GM21619 (cell line): ENCODE measurements around the gene PGM2.
"Not testable (repeated sequence)": the region's sequence is repeated elsewhere in the genome, so short reads cannot be mapped to it uniquely, and the experiment has no call there.

Experiments
- ATAC-seq: cut with Tn5 transposase; IDR thresholded peaks from one replicate; pipeline ENCODE4 v1.9.1; 2021; ENCODE audit not compliant: unreplicated experiment

Gene PGM2

DNA sequence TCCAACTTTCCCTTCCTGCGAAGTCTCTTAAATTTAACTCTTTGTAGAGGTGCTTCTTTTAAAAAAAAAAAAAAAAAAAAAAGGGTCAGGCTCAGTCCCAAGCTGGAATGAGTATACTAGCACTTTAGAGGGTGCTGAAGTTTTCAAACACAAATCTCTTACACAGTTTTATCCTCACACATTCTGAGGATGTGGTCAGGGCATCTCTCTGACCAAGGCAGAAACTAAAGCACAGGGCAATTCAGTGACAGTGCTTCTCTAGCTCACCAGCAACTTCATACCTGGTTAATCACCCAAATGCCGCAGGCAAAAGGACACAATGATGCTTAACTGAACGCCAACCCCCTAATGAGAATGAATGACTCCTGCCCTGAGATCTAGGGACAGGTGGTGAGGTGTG, 9.8 kb upstream of the PGM2 start:
- ATAC-seq = no peak

DNA sequence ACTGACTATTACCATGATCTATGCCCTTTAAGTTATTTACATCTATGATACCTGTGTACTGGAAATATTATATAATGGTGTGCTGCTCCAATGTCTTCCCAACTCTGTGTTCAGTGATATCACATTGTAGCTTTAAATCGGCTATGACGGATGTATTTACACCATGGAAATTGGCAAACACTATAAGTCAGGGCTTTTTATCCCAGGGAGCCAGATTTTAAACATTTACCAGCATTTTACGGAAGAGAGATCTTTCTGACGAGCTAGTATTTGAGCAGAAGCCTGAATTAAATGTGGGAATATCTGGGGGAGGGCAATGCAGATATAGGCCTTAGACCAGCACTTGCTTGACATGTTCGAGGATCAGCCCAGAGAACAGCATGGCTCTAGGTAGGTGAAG, 7.7 kb upstream of the PGM2 start:
- no peak for ATAC-seq

DNA sequence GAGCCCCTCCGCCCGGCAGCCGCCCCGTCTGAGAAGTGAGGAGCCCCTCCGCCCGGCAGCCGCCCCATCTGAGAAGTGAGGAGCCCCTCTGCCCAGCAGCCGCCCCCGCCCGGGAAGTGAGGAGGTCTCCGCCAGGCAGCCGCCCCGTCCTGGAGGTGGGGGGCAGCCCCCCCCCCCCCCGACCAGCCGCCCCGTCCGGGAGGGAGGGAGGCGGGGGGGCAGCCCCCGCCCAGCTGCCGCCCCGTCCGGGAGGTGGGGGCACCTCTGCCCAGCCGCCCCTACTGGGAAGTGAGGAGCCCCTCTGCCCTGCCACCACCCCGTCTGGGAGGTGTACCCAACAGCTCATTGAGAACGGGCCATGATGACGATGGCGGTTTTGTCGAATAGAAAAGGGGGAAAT, 6.0 kb upstream of the PGM2 start:
- ATAC-seq = not testable (repeated sequence)

DNA sequence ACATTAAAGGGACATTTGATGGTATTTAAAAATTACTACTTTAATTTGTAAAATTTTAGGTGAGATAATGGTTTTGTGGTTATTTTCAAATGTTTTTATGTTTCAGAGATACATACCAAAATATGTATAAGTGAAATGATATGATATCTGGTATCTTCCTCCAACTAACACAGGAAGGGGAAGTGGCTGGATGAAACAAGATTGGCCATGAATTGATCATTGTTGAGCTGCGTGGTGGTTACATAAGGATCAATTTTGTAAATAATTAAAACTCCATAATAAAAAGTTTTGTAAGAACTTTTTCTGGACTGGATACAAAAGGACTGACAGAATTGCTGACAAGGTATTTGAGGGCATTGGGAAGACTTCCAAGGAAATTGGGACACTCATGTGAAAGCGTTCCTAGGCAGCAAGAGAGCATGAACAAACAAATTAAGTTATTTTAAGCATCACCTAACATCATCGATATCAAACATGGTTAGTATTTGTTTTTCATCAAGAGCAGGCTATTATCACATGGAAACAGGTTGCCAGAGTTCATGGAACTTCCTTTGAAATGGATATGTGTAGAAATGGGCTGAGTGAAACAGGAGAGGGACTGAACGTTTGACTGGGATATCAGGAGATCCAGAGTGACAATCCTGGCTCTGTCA, 4.4 kb upstream of the PGM2 start:
- no peak for ATAC-seq

DNA sequence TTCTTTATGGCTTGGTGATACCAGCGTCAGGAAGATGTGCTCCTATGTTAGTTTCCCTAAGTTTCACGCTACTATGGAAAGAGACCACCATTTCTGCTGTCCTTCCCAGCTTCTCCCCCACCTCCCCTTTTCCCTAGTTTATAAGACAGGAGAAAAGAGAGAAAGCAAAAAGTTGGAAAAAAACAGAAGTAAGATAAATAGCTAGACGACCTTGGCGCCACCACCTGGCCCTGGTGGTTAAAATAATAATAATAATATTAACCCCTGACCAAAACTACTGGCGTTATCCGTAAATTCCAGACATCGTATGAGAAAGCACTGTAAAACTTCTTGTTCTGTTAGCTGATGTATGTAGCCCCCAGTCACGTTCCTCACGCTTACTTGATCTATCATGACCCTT, 985 bp upstream of the PGM2 start:
- ATAC-seq = not testable (repeated sequence)

DNA sequence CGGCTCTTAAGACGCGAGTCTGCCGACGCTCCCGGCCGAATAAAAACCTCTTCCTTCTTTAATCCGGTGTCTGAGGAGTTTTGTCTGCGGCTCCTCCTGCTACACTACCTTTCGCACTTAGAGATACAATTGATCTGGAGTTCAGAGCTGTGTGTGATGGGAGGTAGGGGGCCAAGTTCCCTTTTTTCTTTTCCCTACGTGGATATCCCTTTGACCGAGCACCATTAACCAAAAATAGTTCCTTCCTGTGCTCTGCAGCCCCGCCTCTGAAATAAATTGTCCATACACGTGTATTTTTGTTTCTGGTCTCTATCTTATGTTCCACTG, 555 bp upstream of the PGM2 start:
- peak; percentile 3 for ATAC-seq

DNA sequence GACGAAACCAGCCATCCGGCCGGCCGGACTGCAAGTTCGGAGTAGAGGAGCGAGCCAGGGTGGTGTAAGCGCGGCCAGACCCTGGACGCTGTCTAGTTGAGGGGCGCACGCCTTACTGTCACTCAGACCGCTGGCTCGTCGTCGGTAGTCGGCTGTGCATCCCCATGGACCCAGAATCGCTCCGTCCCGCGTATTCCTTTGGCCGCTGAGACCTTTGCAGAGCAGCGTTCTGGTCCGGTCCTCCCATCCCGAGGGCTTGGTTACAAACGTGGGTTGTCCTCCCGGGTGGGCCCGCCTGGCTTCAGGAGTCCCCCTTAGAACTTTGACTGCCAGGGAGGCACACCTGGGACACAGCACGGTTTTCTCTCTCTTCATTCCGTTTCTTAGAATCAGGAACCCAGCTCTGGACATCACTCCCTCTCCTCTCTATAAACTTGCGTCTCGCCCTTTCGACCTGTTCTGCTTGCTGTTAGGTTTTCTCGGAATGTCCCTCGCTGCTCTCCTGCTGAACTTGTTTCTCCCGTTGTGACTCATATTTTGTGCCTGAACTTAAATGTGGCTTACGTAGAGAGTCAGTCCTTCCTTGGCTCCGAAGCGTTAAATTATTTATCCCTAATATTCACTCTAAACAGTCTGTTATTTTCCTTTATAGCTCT, 672 bp downstream of the PGM2 start:
- peak; percentile 50 for ATAC-seq

DNA sequence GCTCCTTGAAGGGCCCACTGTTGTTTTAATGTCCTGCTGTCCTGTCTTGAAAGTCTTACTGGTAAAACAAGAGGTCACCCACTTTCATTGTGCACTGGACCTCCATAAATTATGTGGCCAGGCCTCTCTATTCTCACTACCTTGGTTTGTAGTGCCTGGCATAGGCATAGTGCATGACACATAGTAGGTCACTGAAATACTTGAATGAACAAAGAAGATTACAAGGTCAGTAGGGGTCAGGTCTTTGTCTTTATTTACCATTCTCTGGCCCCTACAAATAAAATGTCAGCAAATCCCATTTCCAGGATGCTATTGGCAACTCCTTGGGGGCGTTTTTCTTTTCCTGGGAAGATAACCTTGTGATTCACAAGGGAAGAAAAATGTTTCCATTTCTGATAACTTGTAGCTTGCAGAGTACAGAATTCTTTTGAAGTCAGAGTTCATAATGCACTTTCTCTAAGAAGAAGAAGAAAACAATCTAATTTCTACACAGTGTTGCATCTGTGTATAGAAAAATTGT, 1.4 kb downstream of the PGM2 start:
- no peak for ATAC-seq

DNA sequence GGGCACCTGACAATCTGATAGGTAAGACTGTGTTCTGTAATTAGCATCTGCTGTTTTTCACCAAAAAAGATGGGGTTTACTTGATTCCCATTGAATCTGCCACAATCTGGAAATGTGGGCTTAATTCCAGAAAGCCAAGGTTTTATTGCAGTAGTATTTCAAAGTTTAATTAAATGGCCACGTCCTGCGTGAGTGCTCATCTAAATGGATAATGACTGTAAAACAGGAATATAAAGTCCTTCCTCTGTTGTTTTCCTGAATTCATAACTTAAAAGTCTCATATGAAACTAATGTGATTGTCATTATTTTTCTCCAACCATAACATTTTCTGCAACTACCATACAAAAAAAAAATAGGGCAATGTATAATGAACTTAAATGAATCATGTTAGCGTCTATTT, 2.4 kb downstream of the PGM2 start:
- ATAC-seq = no peak

DNA sequence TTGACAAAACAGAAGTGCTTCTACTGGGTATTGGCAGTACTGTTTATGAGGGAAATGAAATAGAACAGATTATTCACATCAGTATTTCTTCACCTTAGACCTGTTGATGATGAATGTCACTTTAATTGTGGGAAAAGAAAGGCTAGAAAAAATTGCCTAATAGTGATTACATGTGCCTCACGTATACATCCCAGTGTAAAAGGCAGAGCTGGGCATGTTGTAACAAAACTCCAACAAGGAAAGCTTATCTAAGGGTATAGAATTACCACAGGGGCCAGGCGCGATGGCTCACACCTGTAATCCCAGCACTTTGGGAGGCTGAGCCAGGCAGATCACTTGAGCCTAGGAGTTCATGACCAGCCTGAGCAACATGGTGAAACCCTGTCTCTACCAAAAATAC, 4.2 kb downstream of the PGM2 start:
- no peak for ATAC-seq

DNA sequence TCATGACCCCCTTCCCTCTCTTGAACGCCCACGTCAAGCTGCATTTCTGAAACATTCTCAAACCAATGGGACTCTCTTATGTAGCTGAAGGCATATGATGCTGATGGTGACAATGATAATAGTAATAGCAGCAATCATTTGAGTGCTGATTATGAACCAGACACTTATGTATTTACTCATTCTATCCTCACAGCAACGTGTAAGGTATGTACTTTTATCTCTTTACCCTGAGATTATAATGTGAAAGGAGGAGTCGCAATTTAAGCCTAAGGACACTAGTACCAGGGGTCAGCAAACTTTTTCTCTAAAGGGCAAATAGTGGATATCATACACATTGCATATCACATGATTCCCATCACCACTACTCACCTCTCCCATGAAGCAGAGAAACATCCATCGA, 8.5 kb downstream of the PGM2 start:
- ATAC-seq = no peak

DNA sequence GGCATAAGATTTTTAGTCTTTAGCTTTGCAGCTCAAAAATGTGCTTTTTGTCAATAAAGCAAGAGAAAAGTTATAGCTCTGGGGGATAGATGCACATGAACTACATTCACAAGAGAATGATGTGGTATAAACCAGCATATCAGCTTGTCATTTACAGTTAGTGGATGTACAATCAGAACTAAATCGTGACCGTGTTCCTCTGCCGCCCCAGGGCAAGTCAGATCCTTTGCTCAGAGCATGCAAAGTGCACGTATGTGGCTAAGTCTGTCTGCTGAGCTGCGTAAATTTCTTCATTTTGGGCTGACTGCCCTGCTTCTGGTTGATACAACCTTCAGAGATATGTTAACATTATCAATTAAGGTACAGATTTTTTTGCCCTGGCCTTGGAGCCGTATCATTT, 9.3 kb downstream of the PGM2 start:
- ATAC-seq = no peak

DNA sequence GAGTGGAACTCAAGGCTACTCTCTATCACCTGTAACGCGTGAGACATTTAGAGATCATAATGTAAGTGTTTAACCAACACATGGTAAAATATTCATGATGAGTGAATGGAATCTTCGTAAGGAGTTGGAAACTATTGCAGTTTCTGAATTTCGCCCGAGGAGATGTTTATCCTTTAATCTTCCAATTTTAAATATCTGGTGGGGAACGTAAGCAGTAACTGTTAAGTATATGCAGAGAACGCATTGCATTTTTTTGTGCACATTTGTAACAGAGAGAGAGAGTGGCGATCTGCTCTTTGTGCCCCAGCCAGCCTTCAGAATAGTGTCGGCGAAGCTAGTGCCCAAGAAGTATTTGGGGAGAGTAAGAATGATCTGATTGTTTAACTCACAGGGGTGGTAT, 9.8 kb downstream of the PGM2 start:
- no peak for ATAC-seq

DNA sequence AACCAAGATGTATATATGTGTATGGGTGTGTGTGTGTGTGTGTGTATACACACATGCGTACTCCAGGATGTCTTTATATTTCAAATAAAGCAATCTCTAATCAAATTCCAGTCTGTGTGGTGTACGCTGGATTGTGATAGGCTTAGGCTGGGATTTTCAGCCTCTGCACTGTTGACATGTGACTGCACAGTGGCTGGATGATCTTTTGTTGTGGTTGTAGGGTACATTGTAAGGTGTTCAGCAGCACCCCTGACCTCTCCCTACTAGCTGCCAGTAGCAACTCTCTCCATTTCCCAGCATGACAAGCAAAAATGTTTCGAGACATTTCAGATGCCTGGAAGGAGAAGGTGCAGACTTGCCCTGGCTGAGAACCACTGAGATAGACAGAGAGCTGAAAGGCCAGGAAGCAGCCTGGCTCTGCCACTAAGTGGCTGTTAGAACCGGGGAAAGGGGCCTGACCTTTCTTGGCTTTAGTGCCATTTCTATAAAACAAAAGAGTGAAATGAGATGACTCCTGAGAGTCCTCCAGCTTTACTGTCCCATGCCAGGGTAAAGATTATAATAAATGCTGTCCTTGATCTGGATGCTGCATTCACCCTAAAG, 10.5 kb downstream of the PGM2 start:
- no peak for ATAC-seq

DNA sequence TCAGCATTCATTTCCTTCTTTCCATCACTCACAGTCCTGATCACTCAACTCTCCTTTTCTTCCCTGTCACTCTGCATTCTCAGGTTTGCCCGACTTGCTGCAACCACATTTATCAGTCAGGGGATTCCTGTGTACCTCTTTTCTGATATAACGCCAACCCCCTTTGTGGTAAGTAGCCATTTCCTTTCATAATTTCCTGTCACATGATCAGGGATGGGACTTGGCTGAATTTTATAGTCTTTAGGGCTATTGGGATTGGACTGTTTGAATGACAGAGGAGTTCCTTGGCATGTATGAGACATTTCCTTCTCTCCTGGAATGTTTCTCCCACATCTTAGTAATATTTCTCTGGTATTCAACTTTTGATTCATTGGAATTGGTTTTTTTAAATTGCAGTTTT, 11.0 kb downstream of the PGM2 start:
- ATAC-seq = no peak

DNA sequence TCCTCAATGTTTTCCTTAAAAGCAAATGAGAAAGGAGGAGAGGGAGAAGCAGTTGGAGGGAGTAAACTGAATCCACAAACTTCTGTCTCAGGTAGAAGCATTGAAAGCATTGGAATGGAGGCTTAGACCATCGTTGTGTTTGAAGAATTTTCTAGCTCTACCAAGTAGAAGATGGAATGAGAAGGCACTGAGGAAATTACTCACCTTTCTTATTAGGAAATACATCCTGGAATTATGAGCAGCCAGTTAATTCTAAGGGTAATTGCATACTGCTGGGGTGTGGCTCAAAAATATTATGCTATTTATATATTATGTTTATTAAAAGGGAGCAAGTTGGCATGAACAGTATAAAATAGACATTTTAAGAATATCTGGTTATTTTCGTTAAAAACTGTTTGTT, 12.9 kb downstream of the PGM2 start:
- no peak for ATAC-seq

DNA sequence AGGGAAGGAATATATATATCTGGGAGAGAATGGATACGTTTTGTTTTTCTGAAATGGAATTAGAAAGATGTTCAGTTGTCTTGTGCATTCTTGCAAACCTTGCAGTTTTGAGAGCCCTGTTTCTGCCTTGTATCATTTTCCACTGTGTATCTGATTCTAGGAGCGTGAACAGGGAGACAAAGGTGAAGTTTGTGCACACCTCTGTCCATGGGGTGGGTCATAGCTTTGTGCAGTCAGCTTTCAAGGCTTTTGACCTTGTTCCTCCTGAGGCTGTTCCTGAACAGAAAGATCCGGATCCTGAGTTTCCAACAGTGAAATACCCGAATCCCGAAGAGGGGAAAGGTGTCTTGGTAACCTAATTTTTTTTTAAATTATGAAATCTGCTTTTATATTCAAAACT, 17.7 kb downstream of the PGM2 start:
- no peak for ATAC-seq

DNA sequence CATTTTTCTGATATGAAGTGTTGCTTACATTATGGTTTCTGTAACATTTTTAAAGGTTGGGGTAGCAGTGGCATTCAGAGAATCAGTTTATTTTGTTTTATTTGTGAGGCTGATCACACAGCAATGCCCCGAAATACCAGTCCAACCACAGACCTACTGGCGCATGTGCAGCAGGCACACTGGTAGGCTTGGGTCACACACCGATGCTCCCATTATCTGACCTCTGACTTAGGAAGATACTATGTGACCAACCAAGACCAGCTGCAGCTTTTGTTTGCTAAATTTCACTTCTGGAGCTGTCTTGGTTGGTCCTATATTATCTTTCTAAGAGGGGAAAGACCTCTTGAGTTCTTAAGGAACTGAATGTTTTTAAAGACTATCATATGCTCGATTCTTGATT, 18.7 kb downstream of the PGM2 start:
- no peak for ATAC-seq

DNA sequence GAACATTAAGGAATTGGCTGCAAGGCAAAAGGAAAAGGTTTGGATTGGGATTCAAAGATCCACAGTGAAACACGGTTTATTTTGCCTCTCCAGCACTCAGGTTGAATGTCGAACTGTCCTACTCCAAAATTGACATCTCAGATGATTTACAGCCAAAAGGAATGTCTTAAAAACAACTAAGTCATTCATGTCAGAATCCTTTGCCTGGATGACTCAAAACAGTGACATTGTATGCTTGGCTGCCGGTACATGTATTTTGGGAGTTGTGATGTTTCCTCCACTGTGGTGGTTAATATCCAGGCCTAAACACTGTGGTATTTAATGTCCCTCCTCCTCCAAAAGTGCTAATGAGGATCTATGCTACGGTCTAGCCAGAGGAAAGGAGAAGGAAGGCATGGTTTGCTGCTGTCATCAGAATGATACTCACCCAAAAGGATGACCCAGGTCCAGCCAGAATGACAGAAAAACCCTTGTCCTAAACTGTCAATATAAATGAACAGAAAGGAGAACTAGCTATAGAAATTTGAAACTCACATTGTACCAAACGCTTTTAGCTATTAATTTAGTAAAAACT, 20.9 kb downstream of the PGM2 start:
- ATAC-seq = no peak

DNA sequence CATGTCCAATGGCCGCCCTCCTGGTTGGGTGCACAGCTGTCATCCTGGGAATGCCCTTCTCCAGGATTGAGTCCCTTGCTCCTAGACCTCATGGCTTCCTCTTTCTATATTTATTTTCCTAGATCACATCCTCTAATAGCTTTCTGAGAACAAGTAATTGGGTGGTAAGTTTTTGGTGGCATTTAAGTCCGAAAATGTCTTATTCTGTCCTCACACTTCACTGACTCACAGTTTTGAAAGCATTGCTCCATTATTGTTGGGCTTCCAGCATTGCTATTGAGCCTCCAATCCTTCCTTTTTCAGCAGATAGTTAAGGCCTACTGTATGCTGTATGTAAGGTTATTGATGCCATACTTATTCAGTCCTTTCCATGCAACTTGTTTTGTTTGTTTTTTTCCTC, 25.9 kb downstream of the PGM2 start:
- no peak for ATAC-seq

DNA sequence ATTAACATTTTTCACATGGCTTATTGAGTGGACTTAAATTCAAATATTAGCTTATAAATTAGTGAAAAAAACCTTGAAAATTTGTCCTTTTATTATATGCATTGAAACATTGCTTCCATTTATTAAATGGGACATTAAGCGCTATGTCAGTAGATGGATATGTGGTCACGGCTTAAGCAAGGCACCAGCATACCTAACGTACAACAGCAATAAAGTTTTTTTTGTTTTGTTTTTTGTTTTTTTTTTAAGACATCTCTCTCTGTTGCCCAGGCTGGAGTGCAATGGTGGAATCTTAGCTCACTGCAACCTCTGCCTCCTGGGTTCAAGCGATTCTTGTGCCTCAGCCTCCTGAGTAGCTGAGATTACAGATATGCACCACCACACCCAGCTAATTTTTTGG, 31.6 kb downstream of the PGM2 start:
- no peak for ATAC-seq

DNA sequence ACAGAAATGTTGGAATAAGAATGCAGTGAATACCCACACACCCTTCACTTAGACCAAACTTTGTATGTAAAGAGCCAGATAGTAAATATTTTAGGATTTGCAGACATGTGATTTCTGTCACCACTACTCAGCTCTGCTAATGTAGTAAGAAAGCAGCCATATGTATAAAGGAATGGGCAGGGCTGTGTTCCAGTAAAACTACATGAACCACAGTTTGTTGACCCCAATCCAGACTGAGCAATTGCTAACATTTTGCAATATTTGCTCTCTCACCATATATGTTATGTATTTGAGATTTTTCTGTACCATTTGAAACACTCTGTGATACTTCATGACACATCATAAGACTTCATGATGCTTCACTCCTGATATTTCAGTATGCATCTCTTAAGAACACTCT, 32.4 kb downstream of the PGM2 start:
- ATAC-seq = no peak
